Measurements from ENCODE around the gene TRIM66. TPM values are rescaled to one million over a fixed set of nuclear protein-coding genes. Genes with fewer than 3 reads are reported as not detected.

TRIM66 gene
- total RNA-seq, 1 donor from 2014 or later, result 7.3 TPM

DNA sequence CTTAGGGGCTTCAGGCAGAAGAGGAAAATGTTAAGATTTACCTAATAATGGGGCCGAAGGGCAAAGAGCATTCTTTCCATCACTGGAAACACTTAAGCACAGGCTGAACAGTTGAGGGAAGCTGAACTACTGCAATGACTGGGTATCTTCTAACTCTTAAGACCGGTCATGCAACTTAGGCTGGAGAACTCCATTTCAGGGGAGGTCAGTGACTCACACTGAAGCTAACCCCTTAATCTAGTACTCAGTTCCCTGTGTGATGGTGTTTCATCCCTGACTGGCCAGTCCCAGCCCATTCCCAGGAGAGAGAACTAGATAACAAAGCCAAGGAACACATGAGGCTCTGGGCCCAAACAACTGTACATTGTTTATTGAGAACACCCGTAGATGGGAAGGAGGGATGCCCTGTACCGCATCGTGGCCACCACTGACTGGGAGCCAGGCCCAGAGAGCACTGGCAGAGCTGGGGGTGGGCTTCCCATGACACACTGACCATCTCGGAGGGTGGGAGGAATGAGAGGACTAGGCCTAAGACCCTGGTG lies 10.6 kb upstream of the TRIM66 start:
- H3K36me3 Mint-ChIP-seq (ENCODE audit: low read depth, unreplicated experiment), result peaks cover 49% of the 10 kb centered on the region
- peaks cover 18% of the 10 kb centered on the region for H3K4me1 ChIP-seq (ENCODE audit: insufficient read depth, low read length)
- H3K79me2 ChIP-seq (ENCODE audit: insufficient read depth, low read length), result peaks cover 11% of the 10 kb centered on the region
- H3K36me3 ChIP-seq (ENCODE audit: insufficient read depth, low read length), result peaks cover 51% of the 10 kb centered on the region
- no peaks in the 10 kb centered on the region for H3K27me3 ChIP-seq (ENCODE audit: insufficient read depth, low read length)
- peak overlapping the region; percentile 2 for H3K27ac Mint-ChIP-seq (ENCODE audit: unreplicated experiment)
- H4K20me1 ChIP-seq (ENCODE audit: insufficient read depth, low read length), result peaks cover 5% of the 10 kb centered on the region
- no peak overlapping the region for H3K4me3 ChIP-seq (ENCODE audit: insufficient read depth, low read depth, low read length)
- no peak overlapping the region for H2AFZ ChIP-seq (ENCODE audit: low read depth, low read length)
- H3K4me1 Mint-ChIP-seq (ENCODE audit: low read depth, unreplicated experiment), result peaks cover 12% of the 10 kb centered on the region
- no peak overlapping the region for H3K4me3 Mint-ChIP-seq (ENCODE audit: unreplicated experiment)
- no peak for FAIRE-seq
- no peak overlapping the region for H3K4me2 ChIP-seq (ENCODE audit: low read length)
- H3K27ac ChIP-seq (ENCODE audit: low read depth, low read length), result no peak overlapping the region
- H3K27me3 Mint-ChIP-seq (ENCODE audit: low read depth, unreplicated experiment), result no peaks in the 10 kb centered on the region
- H3K9ac ChIP-seq (ENCODE audit: low read length), result no peak overlapping the region
- no peaks in the 10 kb centered on the region for H3K9me3 Mint-ChIP-seq (ENCODE audit: unreplicated experiment)
- no peak for DNase-seq (ENCODE audit: low read depth)
- H3K9me3 ChIP-seq (ENCODE audit: insufficient read depth, low read depth, low read length), result no peaks in the 10 kb centered on the region
- TF ChIP-seq, protein P1, sequence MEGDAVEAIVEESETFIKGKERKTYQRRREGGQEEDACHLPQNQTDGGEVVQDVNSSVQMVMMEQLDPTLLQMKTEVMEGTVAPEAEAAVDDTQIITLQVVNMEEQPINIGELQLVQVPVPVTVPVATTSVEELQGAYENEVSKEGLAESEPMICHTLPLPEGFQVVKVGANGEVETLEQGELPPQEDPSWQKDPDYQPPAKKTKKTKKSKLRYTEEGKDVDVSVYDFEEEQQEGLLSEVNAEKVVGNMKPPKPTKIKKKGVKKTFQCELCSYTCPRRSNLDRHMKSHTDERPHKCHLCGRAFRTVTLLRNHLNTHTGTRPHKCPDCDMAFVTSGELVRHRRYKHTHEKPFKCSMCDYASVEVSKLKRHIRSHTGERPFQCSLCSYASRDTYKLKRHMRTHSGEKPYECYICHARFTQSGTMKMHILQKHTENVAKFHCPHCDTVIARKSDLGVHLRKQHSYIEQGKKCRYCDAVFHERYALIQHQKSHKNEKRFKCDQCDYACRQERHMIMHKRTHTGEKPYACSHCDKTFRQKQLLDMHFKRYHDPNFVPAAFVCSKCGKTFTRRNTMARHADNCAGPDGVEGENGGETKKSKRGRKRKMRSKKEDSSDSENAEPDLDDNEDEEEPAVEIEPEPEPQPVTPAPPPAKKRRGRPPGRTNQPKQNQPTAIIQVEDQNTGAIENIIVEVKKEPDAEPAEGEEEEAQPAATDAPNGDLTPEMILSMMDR (IDR thresholded peaks at IDR 0.05; ENCODE audit: insufficient read depth, low read depth, low read length), result no peak
- no peak for TF ChIP-seq EZH2 (IDR thresholded peaks at IDR 0.05; ENCODE audit: insufficient read depth, low read length)

GRCh38 chr11:8692417-8692816 lies 10.0 kb upstream of the TRIM66 start:
- peaks cover 50% of the 10 kb centered on the region for H3K36me3 ChIP-seq (ENCODE audit: insufficient read depth, low read length)
- H3K4me1 ChIP-seq (ENCODE audit: insufficient read depth, low read length), result peaks cover 25% of the 10 kb centered on the region
- no peaks in the 10 kb centered on the region for H3K9me3 ChIP-seq (ENCODE audit: insufficient read depth, low read depth, low read length)
- no peaks in the 10 kb centered on the region for H3K27me3 ChIP-seq (ENCODE audit: insufficient read depth, low read length)
- Mint-ChIP-seq H3K27ac (ENCODE audit: unreplicated experiment) (no peak overlapping the region), H3K4me3 (ENCODE audit: unreplicated experiment) (no peak overlapping the region), H3K36me3 (ENCODE audit: low read depth, unreplicated experiment) (peaks cover 46% of the 10 kb centered on the region), H3K9me3 (ENCODE audit: unreplicated experiment) (no peaks in the 10 kb centered on the region), H3K27me3 (ENCODE audit: low read depth, unreplicated experiment) (no peaks in the 10 kb centered on the region), H3K4me1 (ENCODE audit: low read depth, unreplicated experiment) (peaks cover 16% of the 10 kb centered on the region)
- H3K9ac ChIP-seq (ENCODE audit: low read length), result no peak overlapping the region
- no peak overlapping the region for H3K4me2 ChIP-seq (ENCODE audit: low read length)
- no peak for DNase-seq (ENCODE audit: low read depth)
- FAIRE-seq, result no peak
- H3K27ac ChIP-seq (ENCODE audit: low read depth, low read length), result no peak overlapping the region
- peaks cover 11% of the 10 kb centered on the region for H3K79me2 ChIP-seq (ENCODE audit: insufficient read depth, low read length)
- H3K4me3 ChIP-seq (ENCODE audit: insufficient read depth, low read depth, low read length), result no peak overlapping the region
- TF ChIP-seq, protein P1 (IDR thresholded peaks at IDR 0.05; ENCODE audit: insufficient read depth, low read depth, low read length), result no peak
- no peak for TF ChIP-seq EZH2 (IDR thresholded peaks at IDR 0.05; ENCODE audit: insufficient read depth, low read length)
- no peak overlapping the region for H2AFZ ChIP-seq (ENCODE audit: low read depth, low read length)
- peaks cover 9% of the 10 kb centered on the region for H4K20me1 ChIP-seq (ENCODE audit: insufficient read depth, low read length)

DNA sequence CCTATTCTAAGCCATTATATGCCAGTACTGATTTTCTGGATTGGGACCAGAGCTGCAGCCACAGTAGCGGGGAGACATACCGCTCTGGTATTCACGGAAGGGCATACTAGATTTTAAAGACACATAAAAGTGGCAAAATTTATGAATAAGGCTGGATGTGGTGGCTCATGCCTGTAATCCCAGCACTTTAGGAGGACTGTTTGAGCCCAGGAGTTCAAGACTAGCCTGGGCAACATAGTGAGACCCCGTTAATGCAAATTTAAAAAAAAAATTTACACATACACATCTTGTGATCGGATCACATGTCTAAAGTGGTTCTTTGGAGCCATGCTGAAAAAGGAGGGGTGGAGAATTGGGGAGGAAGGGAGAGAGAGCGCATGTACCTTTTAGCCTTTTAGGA lies 9.1 kb upstream of the TRIM66 start:
- Mint-ChIP-seq H3K4me1 (ENCODE audit: low read depth, unreplicated experiment) (peaks cover 20% of the 10 kb centered on the region), H3K27ac (ENCODE audit: unreplicated experiment) (no peak overlapping the region)

More for the DNA sequence above, 9.1 kb upstream of the TRIM66 start:
- H3K4me3 Mint-ChIP-seq (ENCODE audit: unreplicated experiment), result no peak overlapping the region
- Histone ChIP-seq H3K27ac (ENCODE audit: low read depth, low read length) (no peak overlapping the region), H3K4me1 (ENCODE audit: insufficient read depth, low read length) (peaks cover 32% of the 10 kb centered on the region), H4K20me1 (ENCODE audit: insufficient read depth, low read length) (peaks cover 13% of the 10 kb centered on the region), H3K4me3 (ENCODE audit: insufficient read depth, low read depth, low read length) (no peak overlapping the region), H3K4me2 (ENCODE audit: low read length) (no peak overlapping the region), H3K9ac (ENCODE audit: low read length) (no peak overlapping the region), H3K9me3 (ENCODE audit: insufficient read depth, low read depth, low read length) (no peaks in the 10 kb centered on the region), H2AFZ (ENCODE audit: low read depth, low read length) (no peak overlapping the region), H3K36me3 (ENCODE audit: insufficient read depth, low read length) (peaks cover 49% of the 10 kb centered on the region), H3K79me2 (ENCODE audit: insufficient read depth, low read length) (peaks cover 11% of the 10 kb centered on the region), H3K27me3 (ENCODE audit: insufficient read depth, low read length) (no peaks in the 10 kb centered on the region)
- H3K9me3 Mint-ChIP-seq (ENCODE audit: unreplicated experiment), result no peaks in the 10 kb centered on the region
- DNase-seq (ENCODE audit: low read depth) (no peak), FAIRE-seq (no peak)
- no peaks in the 10 kb centered on the region for H3K27me3 Mint-ChIP-seq (ENCODE audit: low read depth, unreplicated experiment)
- peaks cover 43% of the 10 kb centered on the region for H3K36me3 Mint-ChIP-seq (ENCODE audit: low read depth, unreplicated experiment)
- TF ChIP-seq EZH2 (IDR thresholded peaks at IDR 0.05; ENCODE audit: insufficient read depth, low read length), result no peak
- TF ChIP-seq, protein P1 (IDR thresholded peaks at IDR 0.05; ENCODE audit: insufficient read depth, low read depth, low read length), result no peak

Data from astrocyte (in vitro differentiated cells and primary cell).